ENCODE data around the gene THBD. TPM values are rescaled to one million over a fixed set of nuclear protein-coding genes. Genes with fewer than 3 reads are reported as not detected.

Gene THBD
- total RNA-seq, 2 donors from 2014 or later, result 2.3 to 6.3 TPM

DNA sequence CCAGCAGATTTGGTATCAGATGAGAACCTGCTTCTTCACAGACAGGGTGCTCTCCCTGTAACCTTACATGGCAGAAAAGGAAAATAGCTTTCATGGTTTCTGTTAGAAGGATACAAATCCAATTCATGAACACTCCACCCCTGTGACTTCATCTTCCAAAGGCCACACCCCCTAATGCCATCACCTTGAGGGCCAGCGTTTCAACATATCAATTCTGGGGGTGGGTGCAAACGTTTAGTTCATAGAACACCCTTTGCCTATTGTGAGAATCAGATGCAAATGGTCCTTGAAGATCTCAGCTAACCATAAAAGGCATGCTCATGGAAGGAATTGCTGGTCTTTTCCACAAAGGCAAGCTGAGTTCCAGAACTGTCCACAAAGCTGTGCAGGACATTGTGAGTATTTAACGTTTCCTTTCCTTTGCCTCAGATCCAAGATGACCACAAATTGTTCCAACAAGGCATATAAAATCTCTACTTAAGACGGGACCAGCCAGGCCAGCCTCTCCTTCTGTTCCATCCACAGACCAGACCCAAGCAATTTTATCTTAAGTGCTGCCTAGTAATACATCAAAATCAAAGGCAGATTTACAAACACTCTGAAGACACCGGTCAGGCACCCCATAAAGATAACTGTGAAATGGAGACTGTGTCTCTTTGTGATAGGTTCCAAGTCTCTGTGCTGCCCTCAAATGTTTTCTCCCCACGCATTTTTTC lies 49.1 kb downstream of the THBD start:
- Histone ChIP-seq H3K27me3 (no peaks in the 10 kb centered on the region), H3K9me3 (no peaks in the 10 kb centered on the region), H3K4me1 (no peaks in the 10 kb centered on the region), H3K36me3 (no peaks in the 10 kb centered on the region), H3K27ac (no peak overlapping the region), H3K4me3 (no peak overlapping the region), H3K9ac (ENCODE audit: low read depth in 2 of 2, low read length in 2 of 2) (no peak overlapping the region)
- TF ChIP-seq, protein P1, sequence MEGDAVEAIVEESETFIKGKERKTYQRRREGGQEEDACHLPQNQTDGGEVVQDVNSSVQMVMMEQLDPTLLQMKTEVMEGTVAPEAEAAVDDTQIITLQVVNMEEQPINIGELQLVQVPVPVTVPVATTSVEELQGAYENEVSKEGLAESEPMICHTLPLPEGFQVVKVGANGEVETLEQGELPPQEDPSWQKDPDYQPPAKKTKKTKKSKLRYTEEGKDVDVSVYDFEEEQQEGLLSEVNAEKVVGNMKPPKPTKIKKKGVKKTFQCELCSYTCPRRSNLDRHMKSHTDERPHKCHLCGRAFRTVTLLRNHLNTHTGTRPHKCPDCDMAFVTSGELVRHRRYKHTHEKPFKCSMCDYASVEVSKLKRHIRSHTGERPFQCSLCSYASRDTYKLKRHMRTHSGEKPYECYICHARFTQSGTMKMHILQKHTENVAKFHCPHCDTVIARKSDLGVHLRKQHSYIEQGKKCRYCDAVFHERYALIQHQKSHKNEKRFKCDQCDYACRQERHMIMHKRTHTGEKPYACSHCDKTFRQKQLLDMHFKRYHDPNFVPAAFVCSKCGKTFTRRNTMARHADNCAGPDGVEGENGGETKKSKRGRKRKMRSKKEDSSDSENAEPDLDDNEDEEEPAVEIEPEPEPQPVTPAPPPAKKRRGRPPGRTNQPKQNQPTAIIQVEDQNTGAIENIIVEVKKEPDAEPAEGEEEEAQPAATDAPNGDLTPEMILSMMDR (IDR thresholded peaks at IDR 0.05), result no peak
- no peak for DNase-seq
- intact Hi-C loops (cut with DNase I), result no loop called here

DNA sequence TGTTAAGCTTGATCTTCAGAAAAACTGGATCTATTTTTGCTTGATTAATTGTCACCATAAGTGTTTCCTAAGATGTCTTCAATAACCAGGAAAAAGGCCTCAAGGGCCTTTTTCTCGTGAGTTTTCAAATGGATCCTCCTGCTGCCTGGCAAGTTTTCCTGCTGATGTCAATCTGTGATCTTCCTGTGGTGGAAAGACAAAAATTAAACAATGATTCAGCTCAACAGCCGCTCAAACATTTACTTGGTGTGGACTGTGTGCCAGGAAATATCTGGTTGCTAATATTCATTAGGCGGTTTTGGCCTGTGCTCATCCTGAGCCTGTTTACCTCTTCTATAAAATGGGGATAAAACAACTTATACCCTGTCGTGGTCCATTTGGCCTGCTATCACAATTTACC lies 49.7 kb downstream of the THBD start:
- TF ChIP-seq, protein P1 (IDR thresholded peaks at IDR 0.05), result no peak
- Histone ChIP-seq H3K4me1 (no peaks in the 10 kb centered on the region), H3K9me3 (no peaks in the 10 kb centered on the region), H3K27ac (no peak overlapping the region), H3K4me3 (no peak overlapping the region), H3K27me3 (no peaks in the 10 kb centered on the region), H3K9ac (ENCODE audit: low read depth in 2 of 2, low read length in 2 of 2) (no peak overlapping the region), H3K36me3 (no peaks in the 10 kb centered on the region)
- DNase-seq, result no peak
- intact Hi-C loops (cut with DNase I), result no loop called here

DNA sequence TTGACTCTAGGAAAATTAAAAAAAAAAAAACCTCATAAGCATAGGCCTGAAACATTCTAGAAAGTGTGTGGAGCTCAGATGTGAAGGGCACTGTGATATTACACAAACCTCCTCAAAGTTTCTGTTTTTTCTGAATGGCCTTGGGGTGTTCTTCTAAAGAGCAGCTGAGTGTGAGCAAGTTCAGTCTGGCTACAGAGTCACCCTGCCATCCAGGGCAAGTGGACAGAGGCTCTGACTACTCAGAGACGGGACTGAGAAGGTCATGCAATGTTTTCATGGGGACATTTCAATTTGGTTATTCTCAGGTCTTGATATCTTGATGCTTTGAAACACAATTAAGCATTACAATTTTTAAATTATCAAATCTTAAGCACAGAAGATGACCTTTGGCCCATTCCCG lies 51.0 kb downstream of the THBD start:
- Histone ChIP-seq H3K27me3 (no peaks in the 10 kb centered on the region), H3K4me1 (no peaks in the 10 kb centered on the region), H3K9me3 (no peaks in the 10 kb centered on the region), H3K4me3 (no peak overlapping the region), H3K36me3 (no peaks in the 10 kb centered on the region), H3K9ac (ENCODE audit: low read depth in 2 of 2, low read length in 2 of 2) (no peak overlapping the region), H3K27ac (no peak overlapping the region)
- TF ChIP-seq, protein P1 (IDR thresholded peaks at IDR 0.05), result no peak
- no peak for DNase-seq
- intact Hi-C loops (cut with DNase I), result no loop called here

DNA sequence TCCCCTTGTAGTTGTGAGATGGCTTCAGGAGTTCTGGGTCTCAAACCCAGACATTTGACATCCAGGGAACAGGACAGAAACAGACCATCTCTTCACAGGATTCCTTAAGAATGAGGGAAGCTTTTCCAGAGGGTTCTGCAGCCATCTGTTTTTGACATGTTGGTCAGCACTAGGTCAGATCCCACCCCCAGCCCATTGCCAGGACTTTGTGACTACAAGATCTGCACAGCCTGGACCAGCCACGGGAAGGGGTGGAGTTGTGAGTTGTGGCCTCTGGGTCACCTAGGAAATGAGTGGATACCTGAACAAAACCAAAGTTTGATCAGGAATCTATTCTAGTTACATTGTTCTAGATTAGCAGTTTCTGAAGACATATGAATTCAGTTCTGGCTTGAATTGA lies 53.5 kb downstream of the THBD start:
- TF ChIP-seq, protein P1 (IDR thresholded peaks at IDR 0.05), result no peak
- intact Hi-C loops (cut with DNase I), result no loop called here
- Histone ChIP-seq H3K36me3 (no peaks in the 10 kb centered on the region), H3K4me1 (no peaks in the 10 kb centered on the region), H3K9ac (ENCODE audit: low read depth in 2 of 2, low read length in 2 of 2) (no peak overlapping the region), H3K4me3 (no peak overlapping the region), H3K27me3 (no peaks in the 10 kb centered on the region), H3K9me3 (no peaks in the 10 kb centered on the region), H3K27ac (no peak overlapping the region)
- no peak for DNase-seq

Other genes with a start within 250 kb of the THBD start
- not detected for gene SSTR4, start 14.4 kb downstream of the THBD start, total RNA-seq
- 10 to 100 TPM in 1 of 2 donors, 1 to 10 TPM in 1; 5.3 to 20.3 TPM for gene CD93, start 36.7 kb upstream of the THBD start, total RNA-seq

All from colonic mucosa (tissue), 4 donors.